Measurements from ENCODE around the gene RLBP1.
"Not testable (repeated sequence)": the region's sequence is repeated elsewhere in the genome, so short reads cannot be mapped to it uniquely, and the experiment has no call there.

Gene RLBP1

GRCh38 chr15:89221543-89221942, at the start of gene RLBP1:
TSS of gene RLBP1 (minus strand) at chr15:89221579. CDS start at chr15:89218975, 2,604 bp downstream.
- no peak for DNase-seq (ENCODE audit: low read depth)
- no peak within 1 kb of the TSS for H3K4me3 ChIP-seq (ENCODE audit: low read length)
- no peak for TF ChIP-seq CTCF (conservative IDR thresholded peaks at IDR 0.05; ENCODE audit: low read length)

- DNase-seq (ENCODE audit: low read depth); H3K4me3 ChIP-seq (ENCODE audit: low read length): not testable (repeated sequence)
Observed at GRCh38 chr15:89250142-89250541, 28.8 kb upstream of the RLBP1 start.

- no peak for TF ChIP-seq CTCF (conservative IDR thresholded peaks at IDR 0.05; ENCODE audit: low read length)
- no peak overlapping the region for H3K4me3 ChIP-seq (ENCODE audit: low read length)
- DNase-seq (ENCODE audit: low read depth): no peak
Observed at GRCh38 chr15:89248584-89248983, 27.2 kb upstream of the RLBP1 start.

- DNase-seq (ENCODE audit: low read depth): no peak
- H3K4me3 ChIP-seq (ENCODE audit: low read length): no peak overlapping the region
- TF ChIP-seq CTCF (conservative IDR thresholded peaks at IDR 0.05; ENCODE audit: low read length): no peak
Observed at GRCh38 chr15:89247446-89247845, 26.1 kb upstream of the RLBP1 start.

GRCh38 chr15:89244574-89244903, 23.2 kb upstream of the RLBP1 start:
- peak overlapping the region; percentile 97 for H3K4me3 ChIP-seq (ENCODE audit: low read length)
- no peak for DNase-seq (ENCODE audit: low read depth)
- TF ChIP-seq CTCF (conservative IDR thresholded peaks at IDR 0.05; ENCODE audit: low read length): no peak

GRCh38 chr15:89243691-89244573, 22.6 kb upstream of the RLBP1 start, which contains the start of gene FANCI:
TSS of gene FANCI (plus strand) at chr15:89243979. CDS start at chr15:89247648, 3,669 bp downstream.
- peak; percentile 91 for DNase-seq (ENCODE audit: low read depth)
- H3K4me3 ChIP-seq (ENCODE audit: low read length): peak within 1 kb of the TSS; percentile 97
- TF ChIP-seq CTCF (conservative IDR thresholded peaks at IDR 0.05; ENCODE audit: low read length): peak; percentile 35

- peak; percentile 58 for DNase-seq (ENCODE audit: low read depth)
- TF ChIP-seq CTCF (conservative IDR thresholded peaks at IDR 0.05; ENCODE audit: low read length): no peak
- H3K4me3 ChIP-seq (ENCODE audit: low read length): peak overlapping the region; percentile 97
Observed at GRCh38 chr15:89243046-89243690, 21.8 kb upstream of the RLBP1 start.

- DNase-seq (ENCODE audit: low read depth); H3K4me3 ChIP-seq (ENCODE audit: low read length): not testable (repeated sequence)
Observed at GRCh38 chr15:89239883-89240810, 18.8 kb upstream of the RLBP1 start.
